Kidney epithelial cell (primary cell): ENCODE results near the gene RANBP17. TPM values are rescaled to one million over a fixed set of nuclear protein-coding genes. Genes with fewer than 3 reads are reported as not detected.

Experiments used
- DNase-seq: peaks from one replicate; pipeline ENCODE4 v3.0.0-alpha.2; 2010; ENCODE audit warnings: low read depth
- H3K27me3 ChIP-seq: 2 replicates; pipeline ENCODE4 v1.6.0; 2011; ENCODE audit warnings: low read length; ENCODE audit not compliant: control insufficient read depth, insufficient read depth
- H3K36me3 ChIP-seq: 2 replicates; pipeline ENCODE4 v1.5.1; 2011; ENCODE audit warnings: low read length; ENCODE audit not compliant: control insufficient read depth, insufficient read depth
- H3K4me3 ChIP-seq: 2 replicates; pipeline ENCODE4 v1.5.1; 2011; ENCODE audit warnings: low read depth, mild to moderate bottlenecking, control low read depth, low read length
- total RNA-seq: library from RNA; depleted of rRNA; stranded (reverse); fragments of >200 nt; gene quantifications from 2 replicates; pipeline ENCODE4 v1.2.3, GENCODE V29; 2015
- TF ChIP-seq, protein P1 (sequence below): IDR thresholded peaks from 2 replicates; pipeline ENCODE4 v1.5.1; 2011; ENCODE audit warnings: mild to moderate bottlenecking, moderate library complexity, low read length, control low read depth, inconsistent platforms; ENCODE audit not compliant: insufficient read depth, poor library complexity, severe bottlenecking

The RANBP17 gene
- total RNA-seq, 1 donor from 2014 or later, result 10.4 TPM

DNA sequence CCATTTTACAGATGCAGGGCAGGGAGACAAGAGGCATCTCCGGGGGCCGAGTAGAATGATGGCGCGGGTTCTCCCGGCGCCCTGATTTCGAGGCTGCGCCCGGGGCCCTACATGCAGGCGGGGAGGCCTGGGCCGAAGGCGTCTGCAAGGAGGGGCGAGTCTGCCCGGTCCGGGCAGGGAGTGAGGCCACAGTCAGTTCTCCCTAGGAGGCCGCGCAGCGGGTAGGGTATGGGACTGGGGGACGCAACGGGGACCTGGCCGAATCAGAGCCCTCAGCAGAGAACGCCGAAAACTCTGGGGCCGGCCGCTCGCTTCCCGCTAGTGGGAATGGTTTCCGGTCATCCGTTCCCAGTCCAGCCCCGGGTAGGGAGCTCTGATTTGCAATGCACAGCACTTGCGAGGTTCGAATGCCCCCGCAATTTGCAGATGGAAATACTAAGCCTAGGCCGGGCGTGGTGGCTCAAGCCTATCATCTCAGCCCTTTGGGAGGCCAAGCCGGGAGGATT, 453.6 kb downstream of the RANBP17 start:
- Histone ChIP-seq H3K4me3 (no peak overlapping the region), H3K36me3 (no peaks in the 10 kb centered on the region), H3K27me3 (peaks cover 98% of the 10 kb centered on the region)
- no peak for DNase-seq
- TF ChIP-seq, protein P1, sequence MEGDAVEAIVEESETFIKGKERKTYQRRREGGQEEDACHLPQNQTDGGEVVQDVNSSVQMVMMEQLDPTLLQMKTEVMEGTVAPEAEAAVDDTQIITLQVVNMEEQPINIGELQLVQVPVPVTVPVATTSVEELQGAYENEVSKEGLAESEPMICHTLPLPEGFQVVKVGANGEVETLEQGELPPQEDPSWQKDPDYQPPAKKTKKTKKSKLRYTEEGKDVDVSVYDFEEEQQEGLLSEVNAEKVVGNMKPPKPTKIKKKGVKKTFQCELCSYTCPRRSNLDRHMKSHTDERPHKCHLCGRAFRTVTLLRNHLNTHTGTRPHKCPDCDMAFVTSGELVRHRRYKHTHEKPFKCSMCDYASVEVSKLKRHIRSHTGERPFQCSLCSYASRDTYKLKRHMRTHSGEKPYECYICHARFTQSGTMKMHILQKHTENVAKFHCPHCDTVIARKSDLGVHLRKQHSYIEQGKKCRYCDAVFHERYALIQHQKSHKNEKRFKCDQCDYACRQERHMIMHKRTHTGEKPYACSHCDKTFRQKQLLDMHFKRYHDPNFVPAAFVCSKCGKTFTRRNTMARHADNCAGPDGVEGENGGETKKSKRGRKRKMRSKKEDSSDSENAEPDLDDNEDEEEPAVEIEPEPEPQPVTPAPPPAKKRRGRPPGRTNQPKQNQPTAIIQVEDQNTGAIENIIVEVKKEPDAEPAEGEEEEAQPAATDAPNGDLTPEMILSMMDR, result no peak

DNA sequence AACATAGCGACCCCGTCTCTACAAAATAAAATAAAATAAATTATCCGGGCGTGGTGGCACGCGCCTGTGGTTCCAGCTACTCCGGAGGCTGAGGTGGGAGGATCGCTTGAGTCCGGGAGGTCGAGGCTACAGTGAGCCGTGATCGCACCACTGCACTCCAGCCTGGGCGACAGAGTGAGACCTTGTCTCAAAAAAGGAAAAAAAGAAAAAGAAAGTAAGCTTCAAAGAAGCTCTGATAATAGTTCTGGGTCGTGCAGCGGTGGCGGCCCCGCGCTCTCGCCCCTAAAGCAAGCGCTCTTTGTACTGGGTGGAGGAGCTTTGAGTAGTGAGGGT, 454.1 kb downstream of the RANBP17 start:
- Histone ChIP-seq H3K36me3 (no peaks in the 10 kb centered on the region), H3K4me3 (no peak overlapping the region), H3K27me3 (peaks cover 96% of the 10 kb centered on the region)
- DNase-seq, result no peak
- TF ChIP-seq, protein P1, result no peak

DNA sequence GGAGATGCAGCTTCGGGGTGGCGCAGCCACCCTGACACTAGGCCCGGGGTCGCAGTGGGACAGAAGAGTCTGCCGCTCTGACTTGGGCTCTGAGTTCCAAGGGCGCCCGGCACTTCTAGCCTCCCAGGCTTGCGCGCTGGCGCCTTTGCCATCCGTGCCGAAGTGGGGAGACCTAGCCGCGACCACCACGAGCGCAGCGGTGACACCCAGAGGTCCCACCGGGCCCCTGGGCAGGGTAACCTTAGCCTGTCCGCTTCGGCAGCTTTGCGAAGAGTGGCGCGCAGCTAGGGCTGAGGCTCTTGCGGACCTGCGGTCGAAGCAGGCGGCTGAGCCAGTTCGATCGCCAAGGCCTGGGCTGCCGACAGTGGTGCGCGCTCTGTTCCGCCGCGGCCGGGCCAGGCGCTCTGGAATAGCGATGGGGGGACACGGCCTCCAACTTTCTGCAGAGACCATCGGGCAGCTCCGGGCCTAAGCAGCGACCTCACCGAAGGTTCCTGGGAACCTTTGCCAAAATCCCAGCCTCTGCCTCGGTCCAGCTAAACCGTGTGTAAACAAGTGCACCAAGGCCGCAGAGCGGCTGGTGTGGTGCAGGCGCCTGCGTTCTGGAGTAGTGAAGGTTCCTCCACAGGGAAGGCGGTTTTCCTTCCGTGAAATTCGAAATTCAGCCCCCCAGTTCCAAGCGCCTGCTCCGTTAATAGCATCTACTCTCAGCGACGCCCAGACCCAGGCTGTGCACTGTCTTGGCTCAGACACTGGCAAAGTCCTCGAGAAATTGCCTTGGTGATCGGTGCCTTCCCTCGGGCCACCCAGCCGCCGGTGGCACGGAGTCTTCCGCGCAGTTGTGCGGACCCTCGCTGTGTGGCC, 454.7 kb downstream of the RANBP17 start:
- no peak for DNase-seq
- no peak overlapping the region for H3K4me3 ChIP-seq
- TF ChIP-seq, protein P1, result no peak
- H3K36me3 ChIP-seq, result no peaks in the 10 kb centered on the region
- H3K27me3 ChIP-seq, result peaks cover 96% of the 10 kb centered on the region

DNA sequence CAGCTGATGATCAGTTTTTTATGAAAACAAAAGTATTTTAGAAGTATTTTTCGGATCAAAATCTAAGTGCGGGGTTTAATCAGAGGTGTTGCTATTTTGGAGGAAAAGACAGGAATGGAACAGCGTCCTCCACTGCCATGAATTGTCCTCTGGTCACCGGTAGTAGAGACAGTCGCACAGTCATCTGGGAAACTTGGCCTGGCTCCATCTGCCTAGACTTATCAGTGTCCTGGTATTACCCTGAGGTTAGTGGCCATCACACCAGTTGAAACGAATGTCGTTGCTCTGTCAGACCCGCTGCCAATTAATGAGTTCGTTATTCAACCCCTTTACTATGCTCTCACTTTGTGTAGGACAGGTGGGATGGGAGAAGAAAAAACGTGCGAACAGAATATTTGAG, 455.4 kb downstream of the RANBP17 start:
- TF ChIP-seq, protein P1, result no peak
- H3K27me3 ChIP-seq, result peaks cover 94% of the 10 kb centered on the region
- no peaks in the 10 kb centered on the region for H3K36me3 ChIP-seq
- DNase-seq, result no peak
- H3K4me3 ChIP-seq, result no peak overlapping the region

DNA sequence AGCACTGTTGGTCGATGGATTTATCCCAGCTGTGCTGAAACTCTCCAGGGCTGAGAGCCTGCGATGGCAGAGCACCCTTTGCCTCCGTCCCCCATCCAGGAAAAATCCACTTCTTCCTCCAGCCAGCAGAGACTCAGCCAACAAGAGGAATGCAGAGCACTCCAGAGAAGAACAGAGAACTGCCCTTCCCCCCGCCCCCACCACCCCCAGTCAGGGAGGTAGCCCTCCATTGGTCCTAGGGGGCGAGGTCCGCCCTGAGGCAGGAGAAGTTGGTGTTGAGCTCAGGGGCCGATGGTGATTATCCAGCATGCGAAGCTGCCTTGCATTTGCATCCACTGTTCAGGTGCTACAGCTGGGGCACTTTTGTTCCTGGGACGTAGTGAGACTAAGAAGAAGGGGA, 456.2 kb downstream of the RANBP17 start:
- no peak overlapping the region for H3K4me3 ChIP-seq
- no peak for DNase-seq
- TF ChIP-seq, protein P1, result no peak
- H3K27me3 ChIP-seq, result peaks cover 86% of the 10 kb centered on the region
- no peaks in the 10 kb centered on the region for H3K36me3 ChIP-seq

DNA sequence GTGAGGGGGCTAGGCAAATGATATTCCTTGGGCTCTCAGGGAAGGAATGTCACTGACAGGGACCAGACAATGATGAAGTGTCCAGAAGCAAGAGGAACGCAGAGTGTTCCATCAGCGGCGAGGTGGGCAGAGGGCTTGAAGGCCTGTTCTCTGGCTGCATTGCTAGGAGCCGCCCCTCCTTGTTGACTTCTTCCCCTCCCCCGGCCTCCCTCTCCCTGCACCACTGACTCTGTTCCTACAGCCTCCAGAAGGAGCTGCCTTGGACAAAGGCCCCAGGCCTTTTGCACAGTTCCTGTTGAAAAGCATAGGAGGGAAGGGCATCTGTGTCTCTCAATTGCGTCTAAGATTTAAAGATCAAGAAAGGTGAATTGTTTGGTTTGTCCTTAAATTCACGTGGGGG, 459.6 kb downstream of the RANBP17 start:
- H3K4me3 ChIP-seq, result no peak overlapping the region
- peaks cover 75% of the 10 kb centered on the region for H3K27me3 ChIP-seq
- TF ChIP-seq, protein P1, result no peak
- H3K36me3 ChIP-seq, result no peaks in the 10 kb centered on the region
- no peak for DNase-seq
